Endodermal cell (in vitro differentiated cells): ENCODE results near the gene EEIG1. TPM values are rescaled to one million over a fixed set of nuclear protein-coding genes. Genes with fewer than 3 reads are reported as not detected.

Experiments
- DNase-seq: peaks from one replicate; pipeline ENCODE4 v3.0.0-alpha.2; 2017
- H3K27ac ChIP-seq: 2 replicates; pipeline ENCODE4 v1.5.1; 2013; ENCODE audit warnings: mild to moderate bottlenecking, low read depth, low read length, moderate library complexity
- H3K27me3 ChIP-seq: 2 replicates; pipeline ENCODE4 v1.6.1; 2013; ENCODE audit warnings: mild to moderate bottlenecking, low read length, moderate library complexity; ENCODE audit not compliant: insufficient read depth, control insufficient read depth, poor library complexity, severe bottlenecking
- H3K36me3 ChIP-seq: 2 replicates; pipeline ENCODE4 v1.7.0; 2013; ENCODE audit warnings: mild to moderate bottlenecking, low read length, moderate library complexity; ENCODE audit not compliant: control insufficient read depth, insufficient read depth
- H3K4me1 ChIP-seq: one replicate; pipeline ENCODE4 v1.7.0; 2013; ENCODE audit warnings: low read length; ENCODE audit not compliant: control insufficient read depth, insufficient read depth
- H3K4me3 ChIP-seq: 2 replicates; pipeline ENCODE4 v1.5.1; 2013; ENCODE audit warnings: mild to moderate bottlenecking, low read length, moderate library complexity
- H3K9ac ChIP-seq: 2 replicates; pipeline ENCODE4 v1.6.1; 2013; ENCODE audit warnings: mild to moderate bottlenecking, low read length, moderate library complexity; ENCODE audit not compliant: poor library complexity, severe bottlenecking; ENCODE audit errors: extremely low read depth
- H3K9me3 ChIP-seq: 2 replicates; pipeline ENCODE4 v1.6.1; 2013; ENCODE audit warnings: mild to moderate bottlenecking, low read length, moderate library complexity; ENCODE audit not compliant: control insufficient read depth
- H3K27ac Mint-ChIP-seq: 2 replicates; pipeline ENCODE4 v1.8.0; 2020; ENCODE audit warnings: mixed read lengths
- H3K27me3 Mint-ChIP-seq: 2 replicates; pipeline ENCODE4 v1.8.0; 2021; ENCODE audit warnings: mild to moderate bottlenecking, mixed read lengths; ENCODE audit not compliant: insufficient read depth
- H3K36me3 Mint-ChIP-seq: 2 replicates; pipeline ENCODE4 v1.8.0; 2020; ENCODE audit warnings: low read depth, mixed read lengths
- H3K4me1 Mint-ChIP-seq: 2 replicates; pipeline ENCODE4 v1.8.0; 2020; ENCODE audit warnings: mixed read lengths
- H3K4me3 Mint-ChIP-seq: 2 replicates; pipeline ENCODE4 v1.8.0; 2020; ENCODE audit warnings: mild to moderate bottlenecking, moderate library complexity, mixed read lengths
- H3K9me3 Mint-ChIP-seq: 2 replicates; pipeline ENCODE4 v1.8.0; 2020; ENCODE audit warnings: mild to moderate bottlenecking, mixed read lengths
- WGBS, 2 experiments: methylation state at CpG; one replicate each; pipeline versions ENCODE4 v1.1.5 to v1.1.7; 2013; ENCODE audit warnings: missing lambda C conversion rate in 2 of 2, mixed read lengths in 1 of 2; ENCODE audit not compliant: insufficient coverage in 1 of 2, insufficient read length in 1 of 2; 5-methylcytosine and 5-hydroxymethylcytosine counted together
- total RNA-seq, 2 donors: library from RNA; stranded (reverse); fragmentation: NEBNext Ultra II Directional in 1 of 2; extraction: Animal tissue kit (Norgen Biotek cat#: 25700) in 1 of 2; gene quantifications; 2 replicates in 1 of 2; 3 replicates in 1 of 2; pipeline ENCODE4 v1.2.1, GENCODE V29; 2021
- TF ChIP-seq, protein P1 (sequence below): fragments of 200-600 bp; sonication (generic); conservative IDR thresholded peaks from 2 replicates; pipeline ENCODE4 v1.5.0; 2021; ENCODE audit warnings: antibody characterized with exemption, mild to moderate bottlenecking

EEIG1 gene
- total RNA-seq, 2 donors from 2014 or later = 56.7 to 60.8 TPM

DNA sequence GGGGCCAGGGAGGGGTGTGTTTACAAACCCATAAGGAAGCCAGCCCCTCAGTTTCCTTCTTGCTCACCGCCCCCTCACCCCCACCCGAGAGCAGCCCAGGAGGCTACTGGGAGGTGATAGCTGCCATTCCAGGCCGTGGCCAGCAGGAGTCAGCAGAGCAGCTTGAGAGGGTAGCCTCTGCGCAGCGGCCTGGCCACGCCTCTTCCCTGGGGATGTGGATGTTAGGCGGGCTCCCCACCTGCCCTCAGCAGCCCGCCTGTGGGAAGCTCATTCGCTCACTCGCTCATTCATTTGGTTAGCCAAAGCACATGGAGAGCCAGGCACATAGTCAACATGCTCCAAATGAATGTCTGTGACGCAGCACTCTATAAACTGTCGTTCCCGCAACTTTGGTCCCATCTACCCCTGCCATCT lies 37.1 kb downstream of the EEIG1 start:
- no peaks in the 10 kb centered on the region for H3K4me1 ChIP-seq
- 41 to 48% methylated on average over 11 to 13 of the region's 13 CpGs for WGBS, 2 experiments
- H3K36me3 ChIP-seq = peaks cover 41% of the 10 kb centered on the region
- Mint-ChIP-seq H3K36me3 (peaks cover 28% of the 10 kb centered on the region), H3K4me1 (no peaks in the 10 kb centered on the region), H3K4me3 (no peak overlapping the region), H3K9me3 (no peaks in the 10 kb centered on the region), H3K27ac (peak overlapping the region; percentile 55), H3K27me3 (no peaks in the 10 kb centered on the region)
- H3K4me3 ChIP-seq = no peak overlapping the region
- peak; percentile 95 for DNase-seq
- no peak overlapping the region for H3K27ac ChIP-seq
- no peaks in the 10 kb centered on the region for H3K27me3 ChIP-seq
- TF ChIP-seq, protein P1, sequence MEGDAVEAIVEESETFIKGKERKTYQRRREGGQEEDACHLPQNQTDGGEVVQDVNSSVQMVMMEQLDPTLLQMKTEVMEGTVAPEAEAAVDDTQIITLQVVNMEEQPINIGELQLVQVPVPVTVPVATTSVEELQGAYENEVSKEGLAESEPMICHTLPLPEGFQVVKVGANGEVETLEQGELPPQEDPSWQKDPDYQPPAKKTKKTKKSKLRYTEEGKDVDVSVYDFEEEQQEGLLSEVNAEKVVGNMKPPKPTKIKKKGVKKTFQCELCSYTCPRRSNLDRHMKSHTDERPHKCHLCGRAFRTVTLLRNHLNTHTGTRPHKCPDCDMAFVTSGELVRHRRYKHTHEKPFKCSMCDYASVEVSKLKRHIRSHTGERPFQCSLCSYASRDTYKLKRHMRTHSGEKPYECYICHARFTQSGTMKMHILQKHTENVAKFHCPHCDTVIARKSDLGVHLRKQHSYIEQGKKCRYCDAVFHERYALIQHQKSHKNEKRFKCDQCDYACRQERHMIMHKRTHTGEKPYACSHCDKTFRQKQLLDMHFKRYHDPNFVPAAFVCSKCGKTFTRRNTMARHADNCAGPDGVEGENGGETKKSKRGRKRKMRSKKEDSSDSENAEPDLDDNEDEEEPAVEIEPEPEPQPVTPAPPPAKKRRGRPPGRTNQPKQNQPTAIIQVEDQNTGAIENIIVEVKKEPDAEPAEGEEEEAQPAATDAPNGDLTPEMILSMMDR = peak; percentile 93
- H3K9me3 ChIP-seq = no peaks in the 10 kb centered on the region
- H3K9ac ChIP-seq = no peak overlapping the region

DNA sequence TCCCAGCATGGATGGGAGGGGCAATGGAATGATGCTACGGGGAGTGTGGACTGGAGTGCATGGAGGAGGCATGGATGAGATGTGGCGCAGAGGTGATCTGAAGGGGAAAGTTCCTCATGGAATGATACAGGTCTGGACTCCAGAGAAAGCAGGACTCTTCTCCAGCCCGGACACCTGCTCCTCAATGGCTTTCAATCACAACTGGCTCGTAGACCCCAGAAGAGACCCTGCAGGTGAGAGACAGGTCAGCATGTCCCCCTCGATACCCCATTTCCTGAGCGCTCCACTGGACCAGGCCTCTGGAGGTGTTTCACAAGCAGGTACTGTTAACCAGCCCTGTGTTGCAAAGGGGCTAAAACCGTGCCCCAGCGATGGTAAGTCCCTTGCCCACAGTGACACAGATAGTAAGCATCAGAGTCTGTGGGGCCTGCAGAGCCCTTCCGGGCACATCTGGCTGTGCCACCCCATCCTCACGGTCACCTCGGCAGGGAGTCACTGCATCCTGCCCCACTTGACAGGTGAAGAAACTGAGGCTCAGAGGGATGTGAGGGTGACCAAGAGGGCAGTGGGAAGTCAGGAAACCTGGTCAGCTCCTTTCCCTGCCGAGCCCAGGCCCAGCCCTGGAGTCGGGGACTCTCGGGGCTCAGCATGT lies 37.7 kb downstream of the EEIG1 start:
- no peaks in the 10 kb centered on the region for H3K4me1 ChIP-seq
- Mint-ChIP-seq H3K36me3 (peaks cover 28% of the 10 kb centered on the region), H3K27me3 (no peaks in the 10 kb centered on the region), H3K4me1 (peaks cover 4% of the 10 kb centered on the region), H3K27ac (peak overlapping the region; percentile 48), H3K9me3 (no peaks in the 10 kb centered on the region), H3K4me3 (no peak overlapping the region)
- no peak overlapping the region for H3K4me3 ChIP-seq
- no peaks in the 10 kb centered on the region for H3K27me3 ChIP-seq
- 91 to 93% methylated on average over 11 to 14 of the region's 14 CpGs for WGBS, 2 experiments
- no peak overlapping the region for H3K27ac ChIP-seq
- H3K9me3 ChIP-seq = no peaks in the 10 kb centered on the region
- TF ChIP-seq, protein P1 = no peak
- H3K9ac ChIP-seq = no peak overlapping the region
- peaks cover 41% of the 10 kb centered on the region for H3K36me3 ChIP-seq
- no peak for DNase-seq

DNA sequence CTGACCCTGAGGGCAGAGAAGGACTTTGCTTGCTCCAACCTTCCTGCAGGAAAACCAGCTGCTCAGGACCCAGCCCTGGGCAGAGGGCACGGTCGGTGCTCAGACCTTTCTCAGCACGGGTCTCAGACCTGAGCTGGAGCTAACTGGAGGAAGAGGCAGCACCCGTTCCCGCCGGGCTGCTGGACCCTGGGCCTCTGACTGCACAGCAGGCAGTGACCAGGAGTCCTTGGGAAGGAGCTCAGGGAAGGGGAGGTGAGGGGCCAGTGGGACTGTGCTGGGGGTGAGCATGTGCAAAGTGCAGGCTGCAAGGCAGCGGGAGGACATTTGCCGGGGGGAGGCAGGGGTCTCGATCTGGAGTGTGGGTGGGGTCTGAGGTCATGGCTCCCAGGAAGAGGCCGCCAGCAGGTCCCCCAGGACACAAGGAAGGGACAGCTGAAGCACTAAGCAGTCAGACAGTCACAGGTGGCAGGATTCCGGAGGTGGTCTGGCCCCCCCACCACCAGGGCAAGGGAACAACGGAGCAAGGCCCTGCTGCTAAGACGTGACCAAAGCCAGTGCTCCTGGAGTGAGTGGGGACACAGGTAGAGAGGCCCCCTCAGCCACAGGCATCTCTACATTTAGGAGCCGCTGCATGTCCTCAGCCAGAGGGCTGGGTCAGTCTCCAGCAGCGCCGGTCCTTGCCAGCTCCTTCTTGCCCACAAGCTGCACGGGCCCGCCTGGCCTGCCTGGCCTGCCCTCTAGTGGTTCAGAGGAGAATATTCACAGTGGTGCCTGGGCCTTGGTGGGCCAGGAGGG lies 38.4 kb downstream of the EEIG1 start:
- H3K4me1 ChIP-seq = no peaks in the 10 kb centered on the region
- H3K27ac Mint-ChIP-seq = peak overlapping the region; percentile 48
- H3K9ac ChIP-seq = no peak overlapping the region
- TF ChIP-seq, protein P1 = peak; percentile 96
- H3K9me3 Mint-ChIP-seq = no peaks in the 10 kb centered on the region
- H3K4me1 Mint-ChIP-seq = peaks cover 6% of the 10 kb centered on the region
- H3K4me3 ChIP-seq = no peak overlapping the region
- H3K27ac ChIP-seq = no peak overlapping the region
- H3K36me3 Mint-ChIP-seq = peaks cover 21% of the 10 kb centered on the region
- H3K9me3 ChIP-seq = no peaks in the 10 kb centered on the region
- no peak overlapping the region for H3K4me3 Mint-ChIP-seq
- H3K27me3 ChIP-seq = no peaks in the 10 kb centered on the region
- no peaks in the 10 kb centered on the region for H3K27me3 Mint-ChIP-seq
- H3K36me3 ChIP-seq = peaks cover 36% of the 10 kb centered on the region
- WGBS, 2 experiments = 78 to 80% methylated on average over 13 to 18 of the region's 18 CpGs
- DNase-seq = peak; percentile 93
